SK-N-SH (cell line): ENCODE measurements around the gene RPL27. TPM values are rescaled to one million over a fixed set of nuclear protein-coding genes. Genes with fewer than 3 reads are reported as not detected.

ENCODE experiments used
- CTCF ChIA-PET: fragments of 300-600, 350-600 bp; formaldehyde crosslinking; extraction: SDS; loops from one replicate; lab custom pipeline; 2021; lab: Yijun Ruan, JAX
- POLR2A ChIA-PET: fragments of 350-600 bp; sonication (Branson Sonifier 250); formaldehyde crosslinking; extraction: SDS; loops from one replicate; lab custom pipeline; 2020; ENCODE audit warnings: antibody characterized with exemption, inconsistent platforms; lab: Yijun Ruan, JAX
- DNase-seq: peaks from one replicate; pipeline ENCODE4 v3.0.0; 2012
- H2AFZ ChIP-seq: fragments of 200-600 bp; sonication (generic); 2 replicates; pipeline ENCODE4 v1.8.1; 2016; ENCODE audit warnings: antibody characterized with exemption, mild to moderate bottlenecking, low read depth
- H3F3A ChIP-seq: fragments of 200-600 bp; sonication (generic); replicated peaks from 2 replicates; pipeline ENCODE3; 2016; ENCODE audit warnings: antibody characterized with exemption, mild to moderate bottlenecking; ENCODE audit not compliant: insufficient read depth
- H3K27ac ChIP-seq, 2 experiments: fragments of 200-500 bp in 1 of 2; fragments of 200-600 bp in 1 of 2; sonication (Bioruptor generic) in 1 of 2; sonication (generic), shearing (Covaris generic) in 1 of 2; 2 replicates each; pipeline versions ENCODE4 v1.5.1 to v1.6.1; 2014 to 2016; ENCODE audit warnings: low read depth in 2 of 2, inconsistent platforms in 1 of 2, low read length in 1 of 2, mild to moderate bottlenecking in 1 of 2, mixed read lengths in 1 of 2
- H3K27me3 ChIP-seq: fragments of 200-600 bp; sonication (generic), shearing (Covaris generic); 2 replicates; pipeline ENCODE4 v1.6.1; 2016; ENCODE audit warnings: mixed run types; ENCODE audit not compliant: insufficient read depth
- H3K36me3 ChIP-seq, 2 experiments: fragments of 200-500 bp in 1 of 2; fragments of 200-600 bp in 1 of 2; sonication (Bioruptor generic) in 1 of 2; sonication (generic) in 1 of 2; replicated peaks in 1 of 2; 2 replicates each; pipeline versions ENCODE3 to v1.5.1; 2014 to 2016; ENCODE audit warnings: low read length in 1 of 2, mild to moderate bottlenecking in 1 of 2; ENCODE audit not compliant: insufficient read depth in 2 of 2, control insufficient read depth in 1 of 2
- H3K4me1 ChIP-seq, 2 experiments: fragments of 200-500 bp in 1 of 2; fragments of 200-600 bp in 1 of 2; sonication (Bioruptor generic) in 1 of 2; sonication (generic), shearing (Covaris generic) in 1 of 2; 2 replicates each; pipeline versions ENCODE4 v1.5.1 to v1.6.1; 2014 to 2016; ENCODE audit warnings: low read depth in 1 of 2, low read length in 1 of 2, mixed run types in 1 of 2; ENCODE audit not compliant: insufficient read depth in 2 of 2, control insufficient read depth in 1 of 2
- H3K4me2 ChIP-seq: fragments of 200-600 bp; sonication (generic), shearing (Covaris generic); 2 replicates; pipeline ENCODE4 v1.6.1; 2017; ENCODE audit warnings: mixed run types
- H3K4me3 ChIP-seq, 2 experiments: fragments of 200-500 bp in 1 of 2; fragments of 200-600 bp in 1 of 2; sonication (Bioruptor generic) in 1 of 2; sonication (generic), shearing (Covaris generic) in 1 of 2; 2 replicates each; pipeline versions ENCODE4 v1.5.1 to v1.8.1; 2014 to 2016; ENCODE audit warnings: low read depth in 2 of 2, inconsistent platforms in 1 of 2, low read length in 1 of 2, mild to moderate bottlenecking in 1 of 2, mixed read lengths in 1 of 2, moderate library complexity in 1 of 2
- H3K79me2 ChIP-seq: fragments of 200-600 bp; sonication (generic); 2 replicates; pipeline ENCODE4 v1.8.1; 2017; ENCODE audit warnings: mild to moderate bottlenecking; ENCODE audit not compliant: insufficient read depth
- H3K9ac ChIP-seq: fragments of 200-600 bp; sonication (generic); 2 replicates; pipeline ENCODE4 v1.6.1; 2017; ENCODE audit warnings: mixed run types
- H3K9me2 ChIP-seq: fragments of 200-600 bp; sonication (generic); 2 replicates; pipeline ENCODE4 v1.6.1; 2017; ENCODE audit warnings: mixed run types
- H3K9me3 ChIP-seq: fragments of 200-600 bp; sonication (generic); 2 replicates; pipeline ENCODE4 v1.6.1; 2017; ENCODE audit warnings: mixed run types, mild to moderate bottlenecking, moderate library complexity
- H4K20me1 ChIP-seq: fragments of 200-600 bp; sonication (generic); 2 replicates; pipeline ENCODE4 v1.6.1; 2017; ENCODE audit warnings: mild to moderate bottlenecking, mixed run types; ENCODE audit not compliant: insufficient read depth
- CHD2 ChIP-seq: fragments of 150-350 bp; IDR thresholded peaks from 2 replicates; pipeline ENCODE4 v1.6.1; 2018; ENCODE audit warnings: low read length; ENCODE audit not compliant: partially characterized antibody
- ELF1 ChIP-seq: IDR thresholded peaks from 2 replicates; pipeline ENCODE4 v1.4.0; 2012
- FOSL2 ChIP-seq: IDR thresholded peaks from 2 replicates; pipeline ENCODE4 v1.4.0; 2012; ENCODE audit warnings: low read depth, mild to moderate bottlenecking, moderate library complexity, borderline replicate concordance
- FOXJ3 ChIP-seq: sonication (generic); formaldehyde crosslinking; IDR thresholded peaks from 2 replicates; pipeline ENCODE4 v1.5.1; 2020; ENCODE audit warnings: mild to moderate bottlenecking, missing genetic modification reagents
- FOXM1 ChIP-seq: IDR thresholded peaks from 2 replicates; pipeline ENCODE4 v1.4.0; 2012; ENCODE audit warnings: low read depth, mild to moderate bottlenecking
- GABPA ChIP-seq: IDR thresholded peaks from 2 replicates; pipeline ENCODE4 v1.4.0; 2012; ENCODE audit warnings: low read depth, mild to moderate bottlenecking
- GATA2 ChIP-seq: sonication (generic); formaldehyde crosslinking; IDR thresholded peaks from 2 replicates; pipeline ENCODE4 v1.5.0; 2020; ENCODE audit warnings: mild to moderate bottlenecking, missing genetic modification reagents
- JUND ChIP-seq: IDR thresholded peaks from 2 replicates; pipeline ENCODE4 v1.4.0; 2012
- MAX ChIP-seq: IDR thresholded peaks from 2 replicates; pipeline ENCODE4 v1.4.0; 2012; ENCODE audit warnings: low read depth
- MEF2A ChIP-seq: IDR thresholded peaks from 2 replicates; pipeline ENCODE4 v1.4.0; 2012; ENCODE audit warnings: low read depth, borderline replicate concordance
- MXI1 ChIP-seq: IDR thresholded peaks from 2 replicates; pipeline ENCODE4 v1.6.1; 2012; ENCODE audit warnings: mild to moderate bottlenecking, low read depth, low read length, improper control_type of control experiment
- NRF1 ChIP-seq: IDR thresholded peaks from 2 replicates; pipeline ENCODE4 v1.6.1; 2012; ENCODE audit warnings: low read depth, mild to moderate bottlenecking, low read length
- PBX3 ChIP-seq: IDR thresholded peaks from 2 replicates; pipeline ENCODE4; 2012
- POLR2AphosphoS5 ChIP-seq: IDR thresholded peaks from 2 replicates; pipeline ENCODE4 v1.6.1; 2012; ENCODE audit warnings: low read depth, low read length
- RCOR1 ChIP-seq: fragments of 150-350 bp; IDR thresholded peaks from 2 replicates; pipeline ENCODE4 v1.6.1; 2017; ENCODE audit warnings: antibody characterized with exemption, low read length
- RFX5 ChIP-seq: IDR thresholded peaks from 2 replicates; pipeline ENCODE4 v1.6.1; 2012; ENCODE audit warnings: mild to moderate bottlenecking, improper control_type of control experiment, low read length
- RXRA ChIP-seq: IDR thresholded peaks from 2 replicates; pipeline ENCODE4 v1.4.0; 2012; ENCODE audit warnings: low read depth, mild to moderate bottlenecking, borderline replicate concordance
- TEAD4 ChIP-seq: IDR thresholded peaks from 2 replicates; pipeline ENCODE4 v1.4.0; 2012; ENCODE audit warnings: mild to moderate bottlenecking, borderline replicate concordance; ENCODE audit not compliant: insufficient read depth
- USF1 ChIP-seq: IDR thresholded peaks from 2 replicates; pipeline ENCODE4 v1.4.0; 2012; ENCODE audit warnings: low read depth, borderline replicate concordance
- YY1 ChIP-seq: IDR thresholded peaks from 2 replicates; pipeline ENCODE4 v1.4.0; 2012; ENCODE audit warnings: low read depth, mild to moderate bottlenecking
- WGBS: methylation state at CpG from one replicate; pipeline ENCODE4 v1.1.6; 2017; ENCODE audit warnings: low lambda C conversion rate; 5-methylcytosine and 5-hydroxymethylcytosine counted together
- polyA plus RNA-seq, 3 experiments: library from polyadenylated mRNA; depleted of rRNA; stranded (reverse); fragments of >200 nt; gene quantifications; 2 replicates each; pipeline ENCODE4 v1.2.3, GENCODE V29; 2012
- TF ChIP-seq, protein P1 (sequence below): fragments of 150-350 bp; IDR thresholded peaks from 2 replicates; pipeline ENCODE4 v1.6.1; 2017; ENCODE audit warnings: antibody characterized with exemption, low read length, low read depth, borderline replicate concordance
- TF ChIP-seq, protein P2 (sequence below): IDR thresholded peaks from 2 replicates; pipeline ENCODE4 v1.4.0; 2012; ENCODE audit warnings: low read depth, borderline replicate concordance

The RPL27 gene
- polyA plus RNA-seq, 1 of the 3 experiments (the other 2 are of a cell fraction) = 6,383 TPM

DNA sequence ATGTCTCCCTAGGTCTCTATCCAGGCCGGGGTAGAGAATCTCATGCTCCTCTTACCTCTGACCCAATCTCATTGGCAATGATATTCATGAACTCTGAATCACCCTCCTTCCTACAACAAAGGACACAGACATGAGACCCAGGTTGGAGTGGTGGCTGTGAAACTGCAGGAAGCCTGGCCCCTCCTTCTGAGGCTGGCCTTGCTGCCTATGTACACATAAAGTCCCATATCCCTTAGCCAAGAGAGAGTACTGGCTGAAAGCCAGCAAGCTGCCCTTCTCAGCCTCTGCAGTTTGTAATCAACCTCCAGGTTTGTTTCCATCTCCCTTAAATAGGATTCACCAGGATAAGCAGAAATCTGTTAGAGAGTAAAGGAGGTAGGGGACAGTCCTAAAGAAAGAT is 44.5 kb upstream of the RPL27 start:
- 100% methylated on average over 1 of the region's 1 CpG for WGBS
- Histone ChIP-seq H2AFZ (no peak overlapping the region), H3F3A (no peaks in the 10 kb centered on the region), H4K20me1 (no peaks in the 10 kb centered on the region), H3K27ac (no peak overlapping the region), H3K9me2 (no peaks in the 10 kb centered on the region), H3K4me2 (no peak overlapping the region), H3K4me3 (no peak overlapping the region), H3K4me1 (no peaks in the 10 kb centered on the region), H3K27me3 (no peaks in the 10 kb centered on the region), H3K9me3 (no peaks in the 10 kb centered on the region), H3K9ac (no peak overlapping the region), H3K79me2 (no peaks in the 10 kb centered on the region), H3K36me3 (peaks cover 28 to 58% of the 10 kb centered on the region in 2 experiments)
- ChIA-PET CTCF (interaction anchor here (0.6 to 1.2 kb wide), 5 partner anchors 10 to 190 kb away, joined by 3 to 4 read pairs (median 3); no protein-coding TSS in a partner anchor), POLR2A (no interaction called here)
- no peak for TF ChIP-seq POLR2AphosphoS5
- no peak for TF ChIP-seq MEF2A
- TF ChIP-seq GATA2 = no peak
- no peak for TF ChIP-seq USF1
- no peak for TF ChIP-seq FOSL2
- TF ChIP-seq MAX = no peak
- no peak for TF ChIP-seq RFX5
- TF ChIP-seq YY1 = no peak
- no peak for TF ChIP-seq FOXM1
- TF ChIP-seq RCOR1 = no peak
- TF ChIP-seq TEAD4 = no peak
- no peak for TF ChIP-seq NRF1
- no peak for DNase-seq

- Histone ChIP-seq H3K4me3 (peak within 1 kb of the TSS; percentile 72 to 74), H4K20me1 (no peaks in the 10 kb centered on the region), H3K4me2 (peak within 1 kb of the TSS; percentile 90), H3K9ac (peak within 1 kb of the TSS; percentile 77), H3K4me1 (peaks cover 0 to 4% of the 10 kb centered on the region in 2 experiments; a peak in 2 of 4 replicates), H3K9me3 (no peaks in the 10 kb centered on the region), H2AFZ (peak within 1 kb of the TSS; percentile 93), H3K79me2 (peaks cover 22% of the 10 kb centered on the region), H3K27me3 (no peaks in the 10 kb centered on the region), H3K27ac (peak within 1 kb of the TSS; percentile 74 to 75), H3F3A (peaks cover 19% of the 10 kb centered on the region), H3K36me3 (peaks cover 10 to 28% of the 10 kb centered on the region in 2 experiments), H3K9me2 (no peaks in the 10 kb centered on the region)
- WGBS = under 1% methylated on average over 42 of the region's 43 CpGs
- ChIA-PET POLR2A (interaction anchor here (0.7 kb wide), 2 partner anchors 16 to 34 kb away, joined by 5 read pairs; partner anchors contain the start of genes PTGES3L, RPL27 and RUNDC1), CTCF (interaction anchor here (0.7 to 1.0 kb wide), 2 partner anchors 11 to 15 kb away, joined by 3 read pairs; no protein-coding TSS in a partner anchor)
- peak; percentile 88 for DNase-seq
- TF ChIP-seq JUND (no peak), POLR2AphosphoS5 (peak; percentile 84), PBX3 (peak; percentile 23; the same call in 1 of the 2 replicates), FOXJ3 (CRISPR knock-in tag) (no peak; the same call in 1 of the 2 replicates), GABPA (no peak), FOXM1 (no peak), NRF1 (peak; percentile 88), MXI1 (peak; percentile 99), TEAD4 (no peak), CHD2 (no peak), RXRA (no peak), ELF1 (no peak), GATA2 (no peak), RFX5 (no peak)
- TF ChIP-seq, protein P1, sequence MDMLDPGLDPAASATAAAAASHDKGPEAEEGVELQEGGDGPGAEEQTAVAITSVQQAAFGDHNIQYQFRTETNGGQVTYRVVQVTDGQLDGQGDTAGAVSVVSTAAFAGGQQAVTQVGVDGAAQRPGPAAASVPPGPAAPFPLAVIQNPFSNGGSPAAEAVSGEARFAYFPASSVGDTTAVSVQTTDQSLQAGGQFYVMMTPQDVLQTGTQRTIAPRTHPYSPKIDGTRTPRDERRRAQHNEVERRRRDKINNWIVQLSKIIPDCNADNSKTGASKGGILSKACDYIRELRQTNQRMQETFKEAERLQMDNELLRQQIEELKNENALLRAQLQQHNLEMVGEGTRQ = no peak
- TF ChIP-seq, protein P2, sequence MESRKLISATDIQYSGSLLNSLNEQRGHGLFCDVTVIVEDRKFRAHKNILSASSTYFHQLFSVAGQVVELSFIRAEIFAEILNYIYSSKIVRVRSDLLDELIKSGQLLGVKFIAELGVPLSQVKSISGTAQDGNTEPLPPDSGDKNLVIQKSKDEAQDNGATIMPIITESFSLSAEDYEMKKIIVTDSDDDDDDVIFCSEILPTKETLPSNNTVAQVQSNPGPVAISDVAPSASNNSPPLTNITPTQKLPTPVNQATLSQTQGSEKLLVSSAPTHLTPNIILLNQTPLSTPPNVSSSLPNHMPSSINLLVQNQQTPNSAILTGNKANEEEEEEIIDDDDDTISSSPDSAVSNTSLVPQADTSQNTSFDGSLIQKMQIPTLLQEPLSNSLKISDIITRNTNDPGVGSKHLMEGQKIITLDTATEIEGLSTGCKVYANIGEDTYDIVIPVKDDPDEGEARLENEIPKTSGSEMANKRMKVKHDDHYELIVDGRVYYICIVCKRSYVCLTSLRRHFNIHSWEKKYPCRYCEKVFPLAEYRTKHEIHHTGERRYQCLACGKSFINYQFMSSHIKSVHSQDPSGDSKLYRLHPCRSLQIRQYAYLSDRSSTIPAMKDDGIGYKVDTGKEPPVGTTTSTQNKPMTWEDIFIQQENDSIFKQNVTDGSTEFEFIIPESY = no peak
Observed at GRCh38 chr17:42964161-42964932, 33.9 kb upstream of the RPL27 start, which contains the start of gene AARSD1. TSS of gene AARSD1 (minus strand) at chr17:42964454. CDS start at chr17:42964440, 14 bp downstream.
